ENCODE results near the gene DGCR6L.

- TF ChIP-seq CTCF (conservative IDR thresholded peaks at IDR 0.05; ENCODE audit: low read length) (no peak), EZH2phosphoT487 (IDR thresholded peaks at IDR 0.05; ENCODE audit: borderline replicate concordance, low read depth, low read length) (no peak)
Measured at GRCh38 chr22:20290578-20291248, 29.1 kb downstream of the DGCR6L start.

Data from OCI-LY7 (cell line).